Caco-2 (cell line): ENCODE results near the gene ZNF668. TPM values are rescaled to one million over a fixed set of nuclear protein-coding genes. Genes with fewer than 3 reads are reported as not detected.

Experiments
- BruUV-seq: library from RNA; stranded (reverse); fragments of 400-500 nt; replicated peaks from 2 replicates; lab custom pipeline; 2021; lab: Mats Ljungman, UMichigan
- CTCF ChIA-PET: fragments of 300-600 bp; sonication (Branson Sonifier 250); formaldehyde crosslinking; loops from one replicate; lab custom pipeline; 2022; ENCODE audit warnings: antibody characterized with exemption; lab: Charles Lee
- POLR2A ChIA-PET: fragments of 300-600 bp; sonication (Branson Sonifier 250); formaldehyde crosslinking; loops from one replicate; lab custom pipeline; 2022; ENCODE audit warnings: antibody characterized with exemption; lab: Charles Lee
- DNase-seq, 2 experiments: peaks; one replicate each; pipeline versions ENCODE4 v3.0.0 to v3.0.0-alpha.2; 2020 to 2022
- H3K27me3 ChIP-seq: replicated peaks from 2 replicates; pipeline ENCODE4 v1.6.0; 2011; ENCODE audit warnings: low read length; ENCODE audit not compliant: control insufficient read depth, insufficient read depth
- H3K36me3 ChIP-seq: 2 replicates; pipeline ENCODE4 v1.5.1; 2011; ENCODE audit warnings: low read length; ENCODE audit not compliant: control insufficient read depth, insufficient read depth
- H3K4me1 ChIP-seq: fragments of 250-450 bp; sonication (Bioruptor Pico); 2 replicates; pipeline ENCODE4 v1.5.1; 2020; ENCODE audit warnings: mild to moderate bottlenecking
- H3K4me3 ChIP-seq: 2 replicates; pipeline ENCODE4 v1.5.1; 2011; ENCODE audit warnings: low read depth, mild to moderate bottlenecking, control low read depth, low read length
- H3K9me3 ChIP-seq: fragments of 250-450 bp; sonication (Bioruptor Pico); 2 replicates; pipeline ENCODE4 v1.5.1; 2020; ENCODE audit warnings: mild to moderate bottlenecking, moderate library complexity
- H3K27ac Mint-ChIP-seq: one replicate; pipeline ENCODE4 v1.8.0; 2022; ENCODE audit warnings: mixed read lengths; ENCODE audit not compliant: unreplicated experiment
- H3K27me3 Mint-ChIP-seq: one replicate; pipeline ENCODE4 v1.8.0; 2022; ENCODE audit warnings: mixed read lengths; ENCODE audit not compliant: insufficient read depth, unreplicated experiment
- H3K36me3 Mint-ChIP-seq: one replicate; pipeline ENCODE4 v1.8.0; 2022; ENCODE audit warnings: mild to moderate bottlenecking, mixed read lengths; ENCODE audit not compliant: insufficient read depth, unreplicated experiment
- H3K4me1 Mint-ChIP-seq: one replicate; pipeline ENCODE4 v1.8.0; 2022; ENCODE audit warnings: low read depth, mixed read lengths; ENCODE audit not compliant: unreplicated experiment
- H3K4me3 Mint-ChIP-seq: one replicate; pipeline ENCODE4 v1.8.0; 2022; ENCODE audit warnings: mild to moderate bottlenecking, moderate library complexity, mixed read lengths; ENCODE audit not compliant: unreplicated experiment
- H3K9me3 Mint-ChIP-seq: one replicate; pipeline ENCODE4 v1.8.0; 2022; ENCODE audit warnings: mixed read lengths; ENCODE audit not compliant: unreplicated experiment
- CTCF ChIP-seq, 2 experiments: fragments of 200-600 bp in 1 of 2; IDR thresholded peaks; 1 replicate in 1 of 2; 2 replicates in 1 of 2; pipeline versions ENCODE4 v1.5.1 to v1.8.0; 2011 to 2022; ENCODE audit warnings: antibody characterized with exemption in 1 of 2, control low read depth in 1 of 2, inconsistent platforms in 1 of 2, low read depth in 1 of 2, low read length in 1 of 2, mild to moderate bottlenecking in 1 of 2, moderate library complexity in 1 of 2; ENCODE audit not compliant: insufficient read depth in 1 of 2, severe bottlenecking in 1 of 2, unreplicated experiment in 1 of 2
- intact Hi-C: fragments of 100-400 bp; cut with micrococcal nuclease; formaldehyde crosslinking; loops from one replicate; pipeline ENCODE4 v1.10.0; 2022; ENCODE audit not compliant: unreplicated experiment
- total RNA-seq: library from RNA; stranded (reverse); gene quantifications from 2 replicates; pipeline ENCODE4 v1.2.3, GENCODE V29; 2022

Gene ZNF668
- total RNA-seq, 1 experiment from 2014 or later: 8.7 TPM

DNA sequence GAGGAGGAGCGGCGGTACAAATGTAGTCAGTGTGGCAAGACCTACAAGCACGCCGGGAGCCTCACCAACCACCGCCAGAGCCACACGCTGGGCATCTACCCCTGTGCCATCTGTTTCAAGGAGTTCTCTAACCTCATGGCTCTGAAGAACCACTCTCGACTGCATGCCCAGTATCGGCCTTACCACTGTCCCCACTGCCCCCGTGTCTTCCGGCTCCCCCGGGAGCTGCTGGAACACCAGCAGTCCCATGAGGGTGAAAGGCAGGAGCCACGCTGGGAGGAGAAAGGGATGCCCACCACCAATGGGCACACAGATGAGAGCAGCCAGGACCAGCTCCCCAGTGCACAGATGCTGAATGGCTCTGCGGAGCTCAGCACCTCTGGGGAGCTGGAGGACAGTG is 3.0 kb upstream of the ZNF668 start:
- Histone ChIP-seq H3K4me1 (peaks cover 4% of the 10 kb centered on the region; the same call in 1 of the 2 replicates), H3K27me3 (no peaks in the 10 kb centered on the region), H3K4me3 (no peak overlapping the region), H3K36me3 (peaks cover 3% of the 10 kb centered on the region), H3K9me3 (no peaks in the 10 kb centered on the region)
- Mint-ChIP-seq H3K4me1 (peaks cover 7% of the 10 kb centered on the region), H3K4me3 (no peak overlapping the region), H3K27ac (no peak overlapping the region), H3K36me3 (peaks cover 8% of the 10 kb centered on the region), H3K27me3 (no peaks in the 10 kb centered on the region), H3K9me3 (no peaks in the 10 kb centered on the region)
- no TSS peak for BruUV-seq
- POLR2A ChIA-PET: no interaction called here
- CTCF ChIA-PET: no interaction called here
- intact Hi-C loops: no loop called here
- no peak for TF ChIP-seq CTCF (IDR thresholded peaks at IDR 0.05; ENCODE audit: insufficient read depth in 1 of 2, low read depth in 1 of 2, low read length in 1 of 2, severe bottlenecking in 1 of 2, unreplicated experiment in 1 of 2)
- no peak for DNase-seq

DNA sequence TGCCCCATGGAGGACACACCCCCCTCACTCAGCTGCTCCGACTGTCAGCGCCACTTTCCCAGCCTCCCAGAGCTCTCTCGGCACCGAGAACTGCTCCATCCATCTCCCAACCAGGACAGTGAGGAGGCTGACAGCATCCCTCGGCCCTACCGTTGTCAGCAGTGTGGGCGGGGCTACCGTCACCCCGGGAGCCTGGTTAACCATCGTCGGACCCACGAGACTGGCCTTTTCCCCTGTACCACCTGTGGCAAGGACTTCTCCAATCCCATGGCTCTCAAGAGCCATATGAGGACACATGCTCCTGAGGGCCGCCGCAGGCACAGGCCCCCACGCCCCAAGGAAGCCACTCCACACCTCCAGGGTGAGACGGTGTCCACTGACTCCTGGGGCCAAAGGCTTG is 2.3 kb upstream of the ZNF668 start:
- POLR2A ChIA-PET: no interaction called here
- Histone ChIP-seq H3K36me3 (peaks cover 3% of the 10 kb centered on the region), H3K4me3 (no peak overlapping the region), H3K27me3 (no peaks in the 10 kb centered on the region), H3K9me3 (no peaks in the 10 kb centered on the region), H3K4me1 (peaks cover 9% of the 10 kb centered on the region; the same call in 1 of the 2 replicates)
- H3K4me3 Mint-ChIP-seq: no peak overlapping the region
- H3K36me3 Mint-ChIP-seq: peaks cover 7% of the 10 kb centered on the region
- H3K27ac Mint-ChIP-seq: peak overlapping the region; percentile 35
- peaks cover 7% of the 10 kb centered on the region for H3K4me1 Mint-ChIP-seq
- no peaks in the 10 kb centered on the region for H3K9me3 Mint-ChIP-seq
- intact Hi-C loops: no loop called here
- no TSS peak for BruUV-seq
- CTCF ChIA-PET: no interaction called here
- no peak for TF ChIP-seq CTCF (IDR thresholded peaks at IDR 0.05; ENCODE audit: insufficient read depth in 1 of 2, low read depth in 1 of 2, low read length in 1 of 2, severe bottlenecking in 1 of 2, unreplicated experiment in 1 of 2)
- DNase-seq: no peak
- no peaks in the 10 kb centered on the region for H3K27me3 Mint-ChIP-seq

DNA sequence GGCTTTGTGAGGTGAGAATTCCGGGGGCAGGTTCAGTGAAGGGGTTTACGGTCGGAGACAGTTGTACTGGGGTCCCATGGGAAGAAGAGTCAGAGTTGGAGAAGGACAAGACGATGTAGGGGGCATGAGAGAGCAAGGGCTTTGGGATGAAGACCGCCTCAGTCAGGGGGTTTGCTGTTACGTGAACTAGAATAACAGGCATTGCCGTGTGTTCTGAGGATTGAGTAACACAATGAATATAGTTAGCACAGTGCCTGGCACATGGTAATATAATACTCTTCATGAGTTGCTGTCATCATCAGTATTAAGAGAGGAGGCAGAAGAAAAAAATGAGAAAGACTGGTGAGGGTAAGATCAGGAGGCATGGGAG is 759 bp upstream of the ZNF668 start:
- intact Hi-C loops: loop anchor here (1.0 to 2.0 kb wide), 3 partner anchors 40 to 384 kb away; partner anchors contain the start of gene ARMC5

More for the DNA sequence above, 759 bp upstream of the ZNF668 start:
- H3K4me1 Mint-ChIP-seq: peaks cover 7% of the 10 kb centered on the region
- POLR2A ChIA-PET: interaction anchor here (0.5 to 2.2 kb wide), 6 partner anchors 17 to 105 kb away, joined by 4 to 34 read pairs (median 4); partner anchors contain the start of genes FUS, KAT8 and PRSS8
- H3K27ac Mint-ChIP-seq: peak overlapping the region; percentile 58
- Histone ChIP-seq H3K27me3 (no peaks in the 10 kb centered on the region), H3K36me3 (peaks cover 3% of the 10 kb centered on the region), H3K4me1 (peaks cover 9% of the 10 kb centered on the region; the same call in 1 of the 2 replicates), H3K4me3 (peak overlapping the region; percentile 79), H3K9me3 (no peaks in the 10 kb centered on the region)
- no TSS peak for BruUV-seq
- H3K9me3 Mint-ChIP-seq: no peaks in the 10 kb centered on the region
- peak overlapping the region; percentile 84 for H3K4me3 Mint-ChIP-seq
- H3K36me3 Mint-ChIP-seq: no peaks in the 10 kb centered on the region
- H3K27me3 Mint-ChIP-seq: no peaks in the 10 kb centered on the region
- CTCF ChIA-PET: interaction anchor here (0.9 to 2.0 kb wide), 6 partner anchors 19 to 377 kb away, joined by 3 to 14 read pairs (median 4); partner anchors contain the start of genes HSD3B7 and KAT8
- no peak for TF ChIP-seq CTCF (IDR thresholded peaks at IDR 0.05; ENCODE audit: insufficient read depth in 1 of 2, low read depth in 1 of 2, low read length in 1 of 2, severe bottlenecking in 1 of 2, unreplicated experiment in 1 of 2)
- DNase-seq: no peak
